HUES48 (cell line): ENCODE measurements around the gene PHF23.
A peak's percentile ranks its signal among the peaks of the same experiment; 100 is the strongest.

Experiments
- H3K27ac ChIP-seq: one replicate; pipeline ENCODE4 v1.7.0; 2013; ENCODE audit warnings: low read depth, low read length, inconsistent platforms
- H3K27me3 ChIP-seq: 2 replicates; pipeline ENCODE4 v1.6.1; 2013; ENCODE audit warnings: mild to moderate bottlenecking, low read length; ENCODE audit not compliant: control insufficient read depth, insufficient read depth
- H3K36me3 ChIP-seq: 2 replicates; pipeline ENCODE4 v1.6.1; 2013; ENCODE audit warnings: low read length; ENCODE audit not compliant: control insufficient read depth, insufficient read depth
- H3K4me1 ChIP-seq: 2 replicates; pipeline ENCODE4 v1.6.1; 2013; ENCODE audit warnings: mild to moderate bottlenecking, low read length; ENCODE audit not compliant: control insufficient read depth, insufficient read depth
- H3K4me3 ChIP-seq: 2 replicates; pipeline ENCODE4 v1.5.1; 2013; ENCODE audit warnings: mild to moderate bottlenecking, low read depth, low read length
- H3K9ac ChIP-seq: 2 replicates; pipeline ENCODE4 v1.6.1; 2013; ENCODE audit warnings: mild to moderate bottlenecking, low read depth, low read length, moderate library complexity
- H3K9me3 ChIP-seq: 2 replicates; pipeline ENCODE4 v1.6.1; 2013; ENCODE audit warnings: low read length; ENCODE audit not compliant: control insufficient read depth, insufficient read depth

PHF23 gene

DNA sequence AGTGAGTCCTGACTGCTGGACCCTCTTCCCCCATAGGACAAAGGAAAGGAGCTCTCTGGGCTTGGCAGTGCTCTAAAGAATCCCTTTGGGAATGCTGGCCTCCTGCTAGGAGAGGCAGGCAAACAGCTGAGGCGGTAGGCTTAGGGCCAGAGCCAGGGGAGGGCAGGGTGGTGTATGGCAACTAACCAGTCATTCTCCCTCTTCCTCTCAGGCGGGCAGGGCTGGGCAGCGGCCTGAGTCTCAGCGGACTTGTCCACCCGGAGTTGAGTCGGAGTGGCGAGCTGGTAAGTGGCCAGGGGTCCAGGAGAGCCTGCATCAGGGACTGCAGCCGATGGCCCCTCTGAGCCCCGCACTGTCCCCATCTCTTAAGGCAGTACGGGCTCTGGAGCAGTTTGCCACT is 15.1 kb downstream of the PHF23 start:
- Histone ChIP-seq H3K27ac (no peak overlapping the region), H3K4me1 (peaks cover 10% of the 10 kb centered on the region), H3K27me3 (no peaks in the 10 kb centered on the region), H3K9ac (no peak overlapping the region), H3K36me3 (peaks cover 79% of the 10 kb centered on the region), H3K4me3 (no peak overlapping the region), H3K9me3 (no peaks in the 10 kb centered on the region)

DNA sequence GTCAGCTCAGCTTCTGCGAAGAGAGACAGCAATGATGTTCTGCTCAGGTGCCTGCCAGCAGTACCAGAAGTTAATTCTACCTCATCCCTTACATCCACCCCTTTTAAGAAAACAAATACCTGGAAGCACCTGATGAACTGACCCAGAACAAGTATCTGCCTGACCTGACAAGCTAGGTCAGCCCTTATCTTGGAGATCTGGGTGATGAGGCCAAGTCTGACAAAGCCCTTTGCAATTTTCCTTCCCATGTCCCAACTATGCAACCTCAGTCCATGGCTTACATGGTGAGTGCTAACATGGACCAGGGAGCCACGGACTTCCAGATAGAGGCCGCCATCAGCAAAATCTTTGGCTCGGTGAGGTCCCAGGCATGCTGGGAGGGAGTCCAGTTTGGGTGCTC is 15.9 kb downstream of the PHF23 start:
- Histone ChIP-seq H3K9me3 (no peaks in the 10 kb centered on the region), H3K36me3 (peaks cover 72% of the 10 kb centered on the region), H3K4me3 (no peak overlapping the region), H3K27me3 (no peaks in the 10 kb centered on the region), H3K9ac (no peak overlapping the region), H3K27ac (no peak overlapping the region), H3K4me1 (peaks cover 10% of the 10 kb centered on the region)

GRCh38 chr17:7222972-7223292 is 16.3 kb downstream of the PHF23 start:
- peaks cover 68% of the 10 kb centered on the region for H3K36me3 ChIP-seq
- H3K4me3 ChIP-seq = no peak overlapping the region
- no peaks in the 10 kb centered on the region for H3K9me3 ChIP-seq
- no peak overlapping the region for H3K9ac ChIP-seq
- H3K27ac ChIP-seq = no peak overlapping the region
- H3K4me1 ChIP-seq = peaks cover 14% of the 10 kb centered on the region
- no peaks in the 10 kb centered on the region for H3K27me3 ChIP-seq

DNA sequence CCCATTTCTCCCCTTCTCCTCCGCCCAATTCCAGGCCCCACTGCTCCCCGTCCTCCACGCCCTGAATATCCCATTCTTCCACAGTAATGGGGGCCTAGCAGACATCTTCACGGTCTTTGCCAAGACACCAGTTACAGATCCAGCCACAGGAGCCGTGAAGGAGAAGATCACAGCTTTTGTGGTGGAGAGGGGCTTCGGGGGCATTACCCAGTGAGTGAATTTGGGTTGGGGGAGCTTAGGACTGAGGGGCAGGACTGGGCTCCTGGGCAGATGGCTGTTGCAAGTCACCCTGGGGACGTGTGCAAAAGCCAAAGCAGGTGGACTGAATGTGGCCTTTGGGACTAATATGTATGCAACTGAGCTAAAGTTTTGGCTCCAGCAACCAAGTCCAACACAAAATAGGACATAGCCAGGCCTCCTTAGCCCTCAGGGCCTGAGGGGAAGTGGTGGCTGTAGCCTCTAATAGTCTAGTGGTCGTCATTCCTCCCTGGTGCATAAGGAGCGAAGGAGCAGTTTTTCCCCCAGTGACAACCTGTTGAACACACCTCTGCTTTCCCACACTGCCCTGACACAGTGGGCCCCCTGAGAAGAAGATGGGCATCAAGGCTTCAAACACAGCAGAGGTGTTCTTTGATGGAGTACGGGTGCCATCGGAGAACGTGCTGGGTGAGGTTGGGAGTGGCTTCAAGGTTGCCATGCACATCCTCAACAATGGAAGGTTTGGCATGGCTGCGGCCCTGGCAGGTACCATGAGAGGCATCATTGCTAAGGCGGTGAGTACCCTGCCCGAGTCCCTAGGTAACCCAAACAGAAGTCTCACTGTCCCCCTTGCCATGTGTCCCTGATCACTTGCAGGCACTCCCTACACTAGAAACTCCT is 16.9 kb downstream of the PHF23 start:
- Histone ChIP-seq H3K27ac (no peak overlapping the region), H3K27me3 (no peaks in the 10 kb centered on the region), H3K4me3 (no peak overlapping the region), H3K4me1 (peaks cover 18% of the 10 kb centered on the region), H3K36me3 (peaks cover 62% of the 10 kb centered on the region), H3K9ac (no peak overlapping the region), H3K9me3 (no peaks in the 10 kb centered on the region)

- Histone ChIP-seq H3K36me3 (peaks cover 53% of the 10 kb centered on the region), H3K27me3 (no peaks in the 10 kb centered on the region), H3K4me3 (no peak overlapping the region), H3K27ac (no peak overlapping the region), H3K9ac (no peak overlapping the region), H3K4me1 (peaks cover 21% of the 10 kb centered on the region), H3K9me3 (no peaks in the 10 kb centered on the region)
Measured at GRCh38 chr17:7221278-7222092, 17.8 kb downstream of the PHF23 start.

DNA sequence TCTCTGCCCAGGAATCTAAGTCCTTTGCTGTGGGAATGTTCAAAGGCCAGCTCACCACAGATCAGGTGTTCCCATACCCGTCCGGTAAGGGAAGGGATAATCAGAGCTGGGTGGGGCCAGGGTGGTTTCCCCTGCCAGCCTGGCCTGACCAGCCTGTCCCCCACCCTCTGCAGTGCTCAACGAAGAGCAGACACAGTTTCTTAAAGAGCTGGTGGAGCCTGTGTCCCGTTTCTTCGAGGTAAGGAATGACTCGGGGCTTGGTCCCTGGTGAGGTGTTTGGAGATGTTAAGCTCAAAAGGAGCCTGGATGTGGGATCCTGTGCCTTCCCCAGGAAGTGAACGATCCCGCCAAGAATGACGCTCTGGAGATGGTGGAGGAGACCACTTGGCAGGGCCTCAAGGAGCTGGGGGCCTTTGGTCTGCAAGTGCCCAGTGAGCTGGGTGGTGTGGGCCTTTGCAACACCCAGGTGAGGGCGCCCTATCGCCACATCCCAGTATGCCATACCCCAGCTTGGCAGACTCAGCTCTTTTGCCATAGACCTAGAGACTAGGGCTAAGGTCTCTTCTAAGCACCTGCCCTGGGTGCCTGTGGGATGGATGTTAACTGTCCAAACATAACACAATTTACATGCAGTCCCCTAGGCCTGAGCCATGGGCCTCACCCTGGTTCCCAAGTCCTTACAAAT is 18.5 kb downstream of the PHF23 start:
- peaks cover 27% of the 10 kb centered on the region for H3K4me1 ChIP-seq
- no peaks in the 10 kb centered on the region for H3K9me3 ChIP-seq
- no peaks in the 10 kb centered on the region for H3K27me3 ChIP-seq
- peak overlapping the region; percentile 76 for H3K9ac ChIP-seq
- H3K27ac ChIP-seq = peak overlapping the region; percentile 90
- peak overlapping the region; percentile 91 for H3K4me3 ChIP-seq
- peaks cover 46% of the 10 kb centered on the region for H3K36me3 ChIP-seq

- no peaks in the 10 kb centered on the region for H3K9me3 ChIP-seq
- no peaks in the 10 kb centered on the region for H3K27me3 ChIP-seq
- H3K9ac ChIP-seq = peak within 1 kb of the TSS; percentile 76
- peaks cover 32% of the 10 kb centered on the region for H3K4me1 ChIP-seq
- peak within 1 kb of the TSS; percentile 91 for H3K4me3 ChIP-seq
- H3K27ac ChIP-seq = peak within 1 kb of the TSS; percentile 90
- peaks cover 38% of the 10 kb centered on the region for H3K36me3 ChIP-seq
Measured at GRCh38 chr17:7219812-7220592, 19.3 kb downstream of the PHF23 start, which contains the start of the genes ACADVL and DLG4. ACADVL (plus strand) TSS chr17:7219938; CDS start chr17:7219985, 47 bp downstream. DLG4 (minus strand) TSS chr17:7219836.

- peaks cover 33% of the 10 kb centered on the region for H3K36me3 ChIP-seq
- H3K9ac ChIP-seq = peak overlapping the region; percentile 76; the same call in 1 of the 2 replicates
- H3K4me3 ChIP-seq = peak overlapping the region; percentile 91
- peak overlapping the region; percentile 90 for H3K27ac ChIP-seq
- H3K4me1 ChIP-seq = peaks cover 32% of the 10 kb centered on the region
- H3K9me3 ChIP-seq = no peaks in the 10 kb centered on the region
- H3K27me3 ChIP-seq = no peaks in the 10 kb centered on the region
Measured at GRCh38 chr17:7219229-7219811, 19.9 kb downstream of the PHF23 start.

- Histone ChIP-seq H3K27ac (no peak overlapping the region), H3K9ac (no peak overlapping the region), H3K27me3 (no peaks in the 10 kb centered on the region), H3K36me3 (peaks cover 27% of the 10 kb centered on the region), H3K4me3 (no peak overlapping the region), H3K9me3 (no peaks in the 10 kb centered on the region), H3K4me1 (peaks cover 32% of the 10 kb centered on the region)
Measured at GRCh38 chr17:7218758-7219157, 20.5 kb downstream of the PHF23 start.

DNA sequence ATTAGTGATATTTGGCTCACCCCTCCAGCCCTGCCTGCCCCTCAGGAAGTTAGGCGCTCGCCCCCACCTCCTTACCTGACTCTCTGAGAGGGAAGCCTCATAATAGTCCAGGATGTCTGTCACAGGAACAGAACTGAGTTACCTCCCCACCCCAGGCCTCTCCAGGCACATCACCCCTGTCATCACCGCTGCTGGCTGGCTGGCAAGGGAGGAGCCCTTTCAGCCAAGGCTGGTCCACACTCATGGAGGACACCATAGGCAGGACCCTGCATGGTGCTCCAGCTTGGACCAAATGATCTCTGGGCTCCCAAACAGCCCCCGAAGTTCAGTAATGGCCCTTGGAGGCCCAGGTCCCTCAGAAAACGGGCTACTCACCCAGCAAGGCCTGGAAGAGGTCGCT is 21.1 kb downstream of the PHF23 start:
- Histone ChIP-seq H3K27me3 (no peaks in the 10 kb centered on the region), H3K4me3 (peak overlapping the region; percentile 57; the same call in 1 of the 2 replicates), H3K9me3 (no peaks in the 10 kb centered on the region), H3K9ac (no peak overlapping the region), H3K27ac (peak overlapping the region; percentile 39), H3K4me1 (peaks cover 37% of the 10 kb centered on the region), H3K36me3 (peaks cover 21% of the 10 kb centered on the region)
